GM19372 (cell line): ENCODE data around the gene UBE2O.

Experiments used
- ATAC-seq: cut with Tn5 transposase; IDR thresholded peaks from one replicate; pipeline ENCODE4 v1.9.1; 2021; ENCODE audit warnings: mild to moderate bottlenecking, low read depth, moderate library complexity; ENCODE audit not compliant: unreplicated experiment

The UBE2O gene

GRCh38 chr17:76468634-76469010 lies 15.7 kb upstream of the UBE2O start:
- no peak for ATAC-seq

DNA sequence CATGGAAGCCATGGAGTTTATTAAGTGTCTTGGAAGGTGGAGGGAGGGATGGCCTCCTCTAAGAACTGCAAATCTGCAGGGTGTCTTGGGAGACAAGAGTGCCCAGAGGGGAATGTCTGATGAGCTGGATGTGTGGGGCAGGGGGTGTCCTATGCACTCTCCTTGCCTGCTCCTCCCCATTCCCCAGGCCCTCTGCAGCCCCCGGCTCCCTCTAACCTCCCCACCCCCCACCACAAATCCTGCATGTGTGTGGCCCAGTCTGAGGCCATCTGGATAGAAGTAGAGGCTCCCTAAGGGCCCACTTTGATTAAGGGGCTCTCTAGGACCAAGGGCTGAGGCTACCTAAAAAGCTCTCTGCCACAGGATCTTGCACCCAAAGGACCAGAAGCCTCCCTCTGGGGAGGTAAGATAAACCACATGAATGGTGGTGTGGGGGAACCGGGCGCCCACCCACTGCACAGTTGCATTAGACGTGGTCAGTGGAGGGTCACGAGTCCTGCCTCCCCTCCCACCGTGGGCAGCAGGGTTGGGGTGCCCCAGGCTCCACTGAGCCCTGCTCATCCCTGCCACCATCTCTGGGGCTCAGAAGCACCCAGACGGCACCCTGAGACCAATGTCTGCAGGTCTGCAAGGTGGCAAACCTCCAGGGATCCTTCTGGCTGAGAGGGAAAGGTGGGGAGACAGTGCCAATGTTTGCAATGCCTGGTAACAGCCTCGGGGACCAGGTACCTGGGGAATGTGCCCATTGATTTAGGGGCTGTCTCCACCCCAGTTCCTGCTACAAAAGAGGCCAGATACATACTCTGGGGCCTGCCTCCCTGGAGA lies 15.1 kb upstream of the UBE2O start:
- no peak for ATAC-seq

- no peak for ATAC-seq
These were observed 14.4 kb upstream of the UBE2O start, which contains the start of gene AANAT for GRCh38 chr17:76467366-76467765. AANAT (plus strand) TSS chr17:76467603; CDS start chr17:76468747, 1,144 bp downstream.

DNA sequence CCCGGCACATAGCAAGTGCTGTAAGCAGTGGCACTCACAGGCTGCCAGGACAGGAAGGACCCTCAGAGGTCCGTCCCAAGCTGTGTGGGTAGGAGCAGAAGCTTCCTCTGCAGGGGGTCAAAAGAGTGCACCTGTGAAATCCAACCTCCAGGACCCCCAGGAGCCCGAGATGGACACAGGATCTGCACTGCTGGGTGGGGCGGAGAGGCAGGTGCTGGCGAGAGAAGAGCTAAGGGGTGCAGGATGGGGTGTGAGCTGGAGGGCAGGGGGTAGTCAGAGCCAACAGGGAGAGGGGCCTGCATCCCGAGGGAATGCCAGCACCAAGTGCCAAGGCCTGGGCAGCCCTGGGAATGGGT lies 13.8 kb upstream of the UBE2O start:
- no peak for ATAC-seq

DNA sequence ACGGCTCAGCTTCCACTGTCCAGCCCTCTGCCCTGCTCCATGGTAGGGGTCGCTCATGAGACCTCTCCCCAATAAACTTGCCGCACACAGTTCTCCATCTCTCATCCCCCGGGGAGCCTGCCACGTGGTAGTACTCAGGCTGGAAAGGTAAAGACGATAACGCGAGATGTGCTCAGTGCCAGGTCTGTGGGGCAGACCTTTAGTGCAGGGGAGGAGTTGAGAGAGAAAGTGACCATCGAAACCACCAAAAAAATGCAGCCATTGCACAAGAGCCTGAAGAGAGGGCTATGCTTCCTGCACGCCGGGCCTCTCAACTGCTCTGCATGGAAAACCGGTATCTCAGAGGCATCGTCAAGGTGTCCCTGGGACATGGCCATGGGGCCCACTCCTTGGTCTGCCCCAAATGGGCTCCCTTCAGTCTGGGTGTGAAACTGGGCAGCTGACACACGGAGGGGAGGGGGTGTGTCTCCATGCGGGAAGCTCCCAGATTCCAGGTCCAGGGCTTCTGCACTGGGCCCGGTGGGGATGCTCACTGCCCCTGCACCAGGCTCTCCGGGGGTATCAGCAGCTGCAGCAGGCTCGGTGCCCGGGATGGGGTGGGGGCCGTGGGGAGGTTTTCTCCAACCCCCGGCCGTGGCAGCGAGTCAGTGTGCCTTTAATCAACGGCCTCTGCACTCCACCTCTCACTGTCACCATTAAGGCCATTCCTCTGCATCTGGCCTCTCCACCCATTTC lies 9.8 kb upstream of the UBE2O start:
- no peak for ATAC-seq

DNA sequence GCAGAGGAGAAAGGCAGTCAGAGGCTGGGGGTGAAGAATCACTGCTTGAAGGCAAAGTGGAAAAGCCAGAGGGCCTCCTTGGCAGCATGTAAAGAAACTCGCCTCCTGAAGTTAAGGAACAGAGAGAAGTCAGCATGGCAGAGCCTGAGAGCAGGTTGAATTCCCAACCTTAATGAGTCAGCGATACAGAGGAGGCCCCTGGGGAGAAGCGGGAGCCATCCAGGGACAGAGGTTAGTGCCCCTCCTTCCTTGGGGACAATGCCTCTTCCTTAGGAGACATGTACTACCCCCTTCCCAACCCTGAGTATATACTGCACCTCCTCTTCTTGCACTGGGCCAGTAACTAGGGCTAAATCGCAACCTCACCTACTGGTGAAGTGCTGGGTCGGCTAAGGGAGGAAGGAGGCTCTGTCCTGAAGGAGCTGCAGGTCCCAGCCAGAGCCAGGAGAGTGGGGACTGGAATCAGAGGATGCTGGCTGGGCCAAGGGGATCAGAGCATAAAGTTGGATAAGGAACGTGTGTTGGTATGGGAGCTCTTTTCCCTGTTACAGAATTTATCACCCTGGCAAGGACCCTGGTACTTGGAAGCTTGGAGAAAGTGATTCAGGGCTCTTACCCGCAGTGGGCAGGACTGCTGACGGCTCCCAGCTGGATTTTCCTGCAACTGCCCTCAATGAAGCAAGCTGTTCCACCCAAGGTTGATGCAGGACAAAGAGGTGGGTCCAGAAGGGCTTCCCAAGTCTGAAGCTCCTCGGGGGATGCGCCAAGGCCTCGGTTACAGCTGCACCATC lies 9.0 kb upstream of the UBE2O start:
- no peak for ATAC-seq

- ATAC-seq = no peak
These were observed 6.7 kb upstream of the UBE2O start for GRCh38 chr17:76459674-76460073.

- ATAC-seq = no peak
These were observed 5.9 kb upstream of the UBE2O start for GRCh38 chr17:76458580-76459490.

DNA sequence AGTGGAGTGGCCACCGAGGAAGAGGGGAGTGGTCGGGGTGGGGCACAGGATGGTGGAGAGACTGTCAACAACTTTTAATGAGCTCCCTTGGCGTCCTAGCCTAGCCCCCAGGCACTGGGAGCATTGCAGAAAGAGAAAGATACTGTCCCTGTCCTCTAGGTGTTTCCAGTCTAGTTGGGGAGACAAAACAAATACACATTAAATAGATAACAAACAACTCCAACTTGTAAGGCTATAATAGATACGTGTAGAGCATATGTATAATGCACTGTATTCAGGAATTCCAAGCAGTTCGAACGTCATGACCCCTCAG lies 435 bp upstream of the UBE2O start:
- no peak for ATAC-seq

DNA sequence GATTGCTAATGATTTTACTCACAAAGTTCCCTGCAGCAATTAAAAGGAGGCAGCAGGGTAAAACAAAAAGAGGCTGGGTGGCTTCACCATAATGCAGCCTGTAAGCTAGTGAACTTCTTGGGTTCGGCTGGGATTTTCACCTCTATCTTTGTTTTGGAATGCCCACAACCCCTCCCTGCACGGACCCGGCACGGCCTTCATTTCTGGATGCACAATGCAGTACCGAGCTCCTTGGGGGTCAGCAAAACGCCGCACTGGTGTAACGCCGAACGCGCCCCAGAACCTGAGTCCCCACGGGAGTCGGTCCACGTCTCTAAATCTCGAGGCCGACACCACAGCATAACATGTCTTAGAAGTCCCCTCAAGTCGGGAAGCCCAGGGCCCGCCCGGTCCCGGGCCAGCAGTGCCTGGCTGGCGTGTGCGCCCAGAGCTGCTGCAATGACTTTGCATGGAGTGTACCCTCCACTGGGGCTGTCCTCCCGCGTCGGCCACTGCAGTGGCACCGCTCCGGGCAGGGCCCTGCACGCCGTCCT lies 759 bp downstream of the UBE2O start:
- ATAC-seq = peak; percentile 19

DNA sequence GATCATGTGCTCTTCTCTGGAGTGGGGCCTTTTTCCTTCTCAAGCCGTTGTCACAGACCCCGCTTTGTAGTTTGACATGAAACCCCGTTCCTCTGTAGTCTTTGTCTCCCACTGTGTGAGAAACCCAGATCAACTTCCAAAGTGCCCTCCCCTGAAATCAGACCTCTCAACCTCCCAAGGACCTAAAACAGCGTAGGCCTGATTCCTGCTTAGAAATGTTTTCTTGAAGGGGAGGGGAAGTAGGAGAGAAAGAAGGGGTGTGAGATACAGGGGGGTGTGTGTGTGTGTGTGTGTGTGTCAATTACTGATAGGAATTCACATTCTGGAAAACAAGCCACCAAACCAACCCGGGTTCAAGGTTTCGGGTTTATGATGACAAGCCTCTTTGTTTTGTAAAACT lies 1.4 kb downstream of the UBE2O start:
- no peak for ATAC-seq

DNA sequence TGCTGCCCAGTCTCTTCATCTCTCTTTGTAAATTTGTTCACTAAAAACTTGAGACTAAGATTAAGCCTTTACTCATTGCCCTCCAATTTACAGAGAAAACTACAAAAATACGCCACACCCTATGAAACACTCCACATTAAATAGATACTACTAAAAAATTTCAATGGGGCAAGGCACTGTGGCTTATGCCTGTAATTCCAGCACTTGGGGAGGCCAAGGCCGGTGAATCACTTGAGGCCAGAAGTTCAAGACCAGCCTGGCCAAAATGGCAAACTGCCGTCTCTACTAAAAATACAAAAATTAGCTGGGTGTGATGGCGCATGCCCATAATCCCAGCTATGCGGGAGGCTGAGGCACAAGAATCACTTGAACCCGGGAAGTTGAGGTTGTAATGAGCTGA lies 3.8 kb downstream of the UBE2O start:
- no peak for ATAC-seq

GRCh38 chr17:76447931-76448652 lies 4.9 kb downstream of the UBE2O start:
- ATAC-seq = no peak

- no peak for ATAC-seq
These were observed 6.3 kb downstream of the UBE2O start for GRCh38 chr17:76446449-76447231.

DNA sequence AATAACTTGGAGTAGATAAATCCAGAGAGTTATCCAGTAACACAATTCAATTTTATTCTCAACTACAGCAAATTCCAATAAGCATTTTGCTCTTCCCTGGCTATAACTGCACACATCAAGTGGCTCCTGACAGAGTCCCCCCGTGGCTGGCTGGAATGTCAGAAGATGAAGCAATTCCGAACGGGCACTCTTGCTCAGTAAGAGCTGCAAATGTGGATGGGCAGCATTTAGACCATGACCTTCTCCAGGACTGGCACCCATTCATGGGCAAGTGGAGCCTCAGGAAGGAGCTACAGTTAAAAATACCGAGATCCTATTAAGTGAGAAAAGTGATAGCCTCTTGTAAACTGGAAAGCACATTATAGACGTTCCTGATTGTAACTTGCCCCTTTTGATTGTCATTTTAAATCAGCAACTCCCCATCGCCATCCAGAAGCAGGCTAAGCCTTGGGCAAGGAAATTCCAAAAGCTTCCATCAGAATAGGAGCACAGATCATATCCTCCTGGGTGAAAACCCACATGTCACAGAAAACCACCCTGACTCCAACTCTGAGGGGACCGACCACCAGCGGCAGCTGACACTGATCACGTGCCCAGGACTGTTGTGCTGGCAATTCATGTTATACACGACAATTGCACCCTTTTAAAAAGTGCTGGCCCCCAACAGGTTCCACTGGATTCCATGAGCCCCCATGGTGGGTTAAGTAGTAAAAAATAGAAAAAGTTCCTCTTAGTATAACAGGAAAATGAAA lies 7.1 kb downstream of the UBE2O start:
- ATAC-seq = no peak

- ATAC-seq = no peak
These were observed 8.2 kb downstream of the UBE2O start for GRCh38 chr17:76444518-76445311.
